ENCODE measurements around the gene TPX2.

The TPX2 gene

DNA sequence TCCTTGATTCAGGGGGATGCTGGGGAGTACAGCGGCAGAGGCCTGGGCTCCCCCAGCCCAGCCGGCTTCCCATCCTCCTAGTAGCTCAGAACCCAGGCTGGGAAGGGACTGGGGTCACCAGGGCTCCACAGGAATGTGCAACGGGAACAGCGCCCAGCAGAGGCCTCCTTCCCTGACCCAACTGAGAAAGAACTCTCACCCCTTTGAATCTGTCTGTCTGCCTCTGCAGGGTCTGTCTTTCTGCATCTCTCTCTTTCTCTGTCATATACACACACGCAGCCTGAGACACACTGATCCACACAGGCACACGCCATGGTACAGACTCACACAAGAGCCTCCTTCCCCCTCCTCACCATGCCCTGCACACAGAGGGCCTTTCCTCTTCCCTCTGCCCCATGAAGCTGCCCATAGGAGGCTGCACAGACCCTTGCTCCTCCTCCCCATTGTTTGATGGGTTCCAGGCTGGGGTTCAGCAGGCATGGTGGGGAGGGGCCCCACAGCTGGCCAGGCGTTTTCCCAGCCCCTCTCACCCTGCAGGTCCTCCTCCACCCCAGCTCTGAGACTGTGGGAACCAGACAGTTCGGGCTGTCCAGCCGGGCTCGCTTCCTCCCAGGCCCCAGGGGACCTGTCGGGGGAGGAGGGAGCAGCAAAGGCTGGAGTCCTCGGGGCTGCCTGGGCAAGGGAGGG is 103.5 kb downstream of the TPX2 start:
- CTCF ChIA-PET: interaction anchor here (0.9 to 3.7 kb wide), 5 partner anchors 10 to 110 kb away, joined by 3 to 17 read pairs (median 4); partner anchors contain the start of gene PDRG1
- TF ChIP-seq GLIS2 (tag by site-specific recombination; IDR thresholded peaks at IDR 0.05) (peak; percentile 29; the same call in 1 of the 2 replicates), ZNF404 (tag by site-specific recombination; IDR thresholded peaks at IDR 0.05) (no peak), ZIC2 (tag by site-specific recombination; IDR thresholded peaks at IDR 0.05) (peak; percentile 70)
- Histone ChIP-seq H3K9me3 (ENCODE audit: control insufficient read depth, insufficient read depth, low read depth, low read length) (no peaks in the 10 kb centered on the region), H3K4me1 (ENCODE audit: control insufficient read depth, insufficient read depth, low read length) (no peaks in the 10 kb centered on the region), H3K36me3 (ENCODE audit: control insufficient read depth in 2 of 2, insufficient read depth in 1 of 2, low read length in 2 of 2) (no peaks in the 10 kb centered on the region), H3K27ac (ENCODE audit: extremely low read depth, low read depth, low read length) (no peak overlapping the region), H3K4me3 (ENCODE audit: low read depth, low read length) (no peak overlapping the region)
- POLR2A ChIA-PET: interaction anchor here (0.6 kb wide), 2 partner anchors 37 to 448 kb away, joined by 5 to 6 read pairs; no protein-coding TSS in a partner anchor

DNA sequence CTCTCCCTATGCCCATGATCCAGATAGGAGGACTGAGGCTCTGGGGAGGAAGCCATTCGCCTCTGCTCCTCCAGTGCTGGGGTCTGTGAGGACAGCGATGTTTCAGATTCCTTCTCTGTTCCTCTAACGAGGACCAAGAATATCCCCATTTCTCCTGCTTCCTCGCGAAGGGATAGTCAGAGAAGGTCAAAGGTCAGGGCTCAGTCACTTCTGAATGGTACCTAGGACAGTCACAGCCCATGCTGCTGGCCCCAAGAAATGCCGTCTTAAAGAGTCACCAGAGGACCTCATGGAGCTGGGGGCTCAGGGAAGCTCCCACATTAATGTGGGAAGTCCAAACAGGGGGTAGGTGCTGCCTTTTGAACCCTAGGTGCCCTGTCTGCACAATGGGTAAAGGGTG is 104.2 kb downstream of the TPX2 start:
- Histone ChIP-seq H3K9me3 (ENCODE audit: control insufficient read depth, insufficient read depth, low read depth, low read length) (no peaks in the 10 kb centered on the region), H3K27ac (ENCODE audit: extremely low read depth, low read depth, low read length) (no peak overlapping the region), H3K4me3 (ENCODE audit: low read depth, low read length) (no peak overlapping the region), H3K4me1 (ENCODE audit: control insufficient read depth, insufficient read depth, low read length) (no peaks in the 10 kb centered on the region), H3K36me3 (ENCODE audit: control insufficient read depth in 2 of 2, insufficient read depth in 1 of 2, low read length in 2 of 2) (no peaks in the 10 kb centered on the region)
- TF ChIP-seq, protein P1, sequence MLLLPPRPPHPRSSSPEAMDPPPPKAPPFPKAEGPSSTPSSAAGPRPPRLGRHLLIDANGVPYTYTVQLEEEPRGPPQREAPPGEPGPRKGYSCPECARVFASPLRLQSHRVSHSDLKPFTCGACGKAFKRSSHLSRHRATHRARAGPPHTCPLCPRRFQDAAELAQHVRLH (tag by site-specific recombination; IDR thresholded peaks at IDR 0.05): no peak
- TF ChIP-seq, protein P2, sequence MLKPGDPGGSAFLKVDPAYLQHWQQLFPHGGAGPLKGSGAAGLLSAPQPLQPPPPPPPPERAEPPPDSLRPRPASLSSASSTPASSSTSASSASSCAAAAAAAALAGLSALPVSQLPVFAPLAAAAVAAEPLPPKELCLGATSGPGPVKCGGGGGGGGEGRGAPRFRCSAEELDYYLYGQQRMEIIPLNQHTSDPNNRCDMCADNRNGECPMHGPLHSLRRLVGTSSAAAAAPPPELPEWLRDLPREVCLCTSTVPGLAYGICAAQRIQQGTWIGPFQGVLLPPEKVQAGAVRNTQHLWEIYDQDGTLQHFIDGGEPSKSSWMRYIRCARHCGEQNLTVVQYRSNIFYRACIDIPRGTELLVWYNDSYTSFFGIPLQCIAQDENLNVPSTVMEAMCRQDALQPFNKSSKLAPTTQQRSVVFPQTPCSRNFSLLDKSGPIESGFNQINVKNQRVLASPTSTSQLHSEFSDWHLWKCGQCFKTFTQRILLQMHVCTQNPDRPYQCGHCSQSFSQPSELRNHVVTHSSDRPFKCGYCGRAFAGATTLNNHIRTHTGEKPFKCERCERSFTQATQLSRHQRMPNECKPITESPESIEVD (tag by site-specific recombination; IDR thresholded peaks at IDR 0.05): no peak
- no peak for TF ChIP-seq MZF1 (tag by site-specific recombination; IDR thresholded peaks at IDR 0.05; ENCODE audit: borderline replicate concordance)
- ChIA-PET POLR2A (no interaction called here), CTCF (interaction anchor here (1.1 to 3.7 kb wide), 3 partner anchors 9 to 109 kb away, joined by 4 to 17 read pairs (median 11); partner anchors contain the start of gene PDRG1)

DNA sequence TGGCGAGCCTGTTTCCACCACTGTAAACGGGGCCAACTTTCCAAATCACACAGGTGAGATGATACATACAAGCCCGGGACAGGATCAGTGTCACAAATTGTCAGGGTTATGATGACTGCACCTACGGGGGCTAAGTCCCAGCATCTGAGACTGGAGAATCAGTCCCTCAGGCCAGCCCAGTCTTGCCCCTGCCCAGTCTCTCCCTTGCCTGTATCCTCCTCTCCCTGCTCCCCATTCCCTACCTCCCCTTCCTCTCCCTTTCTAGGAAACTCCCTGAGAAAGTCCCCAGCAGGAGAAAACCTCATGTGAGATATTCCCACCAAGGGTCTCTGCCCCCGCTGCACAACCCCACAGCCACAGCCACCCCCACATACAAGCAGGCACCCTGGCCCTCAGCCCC is 104.8 kb downstream of the TPX2 start:
- H3K9me3 ChIP-seq (ENCODE audit: control insufficient read depth, insufficient read depth, low read depth, low read length): no peaks in the 10 kb centered on the region
- no peaks in the 10 kb centered on the region for H3K4me1 ChIP-seq (ENCODE audit: control insufficient read depth, insufficient read depth, low read length)
- no peaks in the 10 kb centered on the region for H3K36me3 ChIP-seq (ENCODE audit: control insufficient read depth in 2 of 2, insufficient read depth in 1 of 2, low read length in 2 of 2)
- H3K4me3 ChIP-seq (ENCODE audit: low read depth, low read length): no peak overlapping the region
- POLR2A ChIA-PET: no interaction called here
- CTCF ChIA-PET: interaction anchor here (0.6 to 3.7 kb wide), 5 partner anchors 9 to 188 kb away, joined by 3 to 17 read pairs (median 6); partner anchors contain the start of gene PDRG1
- 0 out of 2 replicates have a peak, but pooled peaks have one; percentile 41 for TF ChIP-seq GLIS2 (tag by site-specific recombination; IDR thresholded peaks at IDR 0.05)
- TF ChIP-seq ZNF184 (tag by site-specific recombination; IDR thresholded peaks at IDR 0.05): no peak
- no peak for TF ChIP-seq ZNF768 (tag by site-specific recombination; IDR thresholded peaks at IDR 0.05)
- TF ChIP-seq, protein P3, sequence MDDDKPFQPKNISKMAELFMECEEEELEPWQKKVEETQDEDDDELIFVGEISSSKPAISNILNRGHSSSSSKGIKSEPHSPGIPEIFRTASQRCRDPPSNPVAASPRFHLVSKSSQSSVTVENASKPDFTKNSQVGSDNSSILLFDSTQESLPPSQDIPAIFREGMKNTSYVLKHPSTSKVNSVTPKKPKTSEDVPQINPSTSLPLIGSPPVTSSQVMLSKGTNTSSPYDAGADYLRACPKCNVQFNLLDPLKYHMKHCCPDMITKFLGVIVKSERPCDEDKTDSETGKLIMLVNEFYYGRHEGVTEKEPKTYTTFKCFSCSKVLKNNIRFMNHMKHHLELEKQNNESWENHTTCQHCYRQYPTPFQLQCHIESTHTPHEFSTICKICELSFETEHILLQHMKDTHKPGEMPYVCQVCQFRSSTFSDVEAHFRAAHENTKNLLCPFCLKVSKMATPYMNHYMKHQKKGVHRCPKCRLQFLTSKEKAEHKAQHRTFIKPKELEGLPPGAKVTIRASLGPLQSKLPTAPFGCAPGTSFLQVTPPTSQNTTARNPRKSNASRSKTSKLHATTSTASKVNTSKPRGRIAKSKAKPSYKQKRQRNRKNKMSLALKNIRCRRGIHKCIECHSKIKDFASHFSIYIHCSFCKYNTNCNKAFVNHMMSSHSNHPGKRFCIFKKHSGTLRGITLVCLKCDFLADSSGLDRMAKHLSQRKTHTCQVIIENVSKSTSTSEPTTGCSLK (tag by site-specific recombination; IDR thresholded peaks at IDR 0.05): no peak
- no peak for TF ChIP-seq ZNF561 (tag by site-specific recombination; IDR thresholded peaks at IDR 0.05; ENCODE audit: borderline replicate concordance)
- no peak for TF ChIP-seq MYNN (tag by site-specific recombination; IDR thresholded peaks at IDR 0.05; ENCODE audit: borderline replicate concordance)
- no peak for TF ChIP-seq ZNF132 (tag by site-specific recombination; IDR thresholded peaks at IDR 0.05; ENCODE audit: borderline replicate concordance)
- TF ChIP-seq PRDM1 (tag by site-specific recombination; IDR thresholded peaks at IDR 0.05): 0 out of 2 replicates have a peak, but pooled peaks have one; percentile 52
- no peak overlapping the region for H3K27ac ChIP-seq (ENCODE audit: extremely low read depth, low read depth, low read length)
